ENCODE results near the gene ARVCF. TPM values are rescaled to one million over a fixed set of nuclear protein-coding genes. Genes with fewer than 3 reads are reported as not detected.

ARVCF gene
- total and polyA plus RNA-seq, 2 donors (not counting 3 experiments of a cell fraction or from before 2014, with no cell fraction given), result 81.3 to 105 TPM

GRCh38 chr22:19943082-19944026 lies 73.3 kb downstream of the ARVCF start:
- Histone ChIP-seq H2AFZ (ENCODE audit: low read depth, low read length) (no peak overlapping the region), H3K27ac (ENCODE audit: insufficient read depth, low read depth, low read length) (peak overlapping the region; percentile 77), H4K20me1 (replicated peaks; ENCODE audit: control insufficient read depth, extremely low read depth, insufficient read depth, low read length) (no peaks in the 10 kb centered on the region), H3K9ac (replicated peaks; ENCODE audit: extremely low read depth, insufficient read depth, low read length) (peak overlapping the region; percentile 88), H3K9me3 (replicated peaks; ENCODE audit: control insufficient read depth, insufficient read depth, low read length) (no peaks in the 10 kb centered on the region), H3K79me2 (ENCODE audit: control insufficient read depth, insufficient read depth, low read length) (peaks cover 60% of the 10 kb centered on the region), H3K9me1 (replicated peaks; ENCODE audit: control insufficient read depth, extremely low read depth, insufficient read depth, low read length) (no peaks in the 10 kb centered on the region), H3K4me3 (replicated peaks in 1 of 3; ENCODE audit: insufficient read depth in 1 of 3, low read depth in 1 of 3, low read length in 3 of 3) (peak overlapping the region in 2 of 3 experiments; percentile 45 to 86), H3K27me3 (ENCODE audit: control insufficient read depth in 2 of 2, insufficient read depth in 2 of 2, low read length in 2 of 2) (no peaks in the 10 kb centered on the region), H3K36me3 (ENCODE audit: control insufficient read depth in 2 of 2, extremely low read depth in 1 of 2, insufficient read depth in 2 of 2, low read length in 2 of 2) (no peaks in the 10 kb centered on the region), H3K4me1 (ENCODE audit: control insufficient read depth, extremely low read depth, insufficient read depth, low read length) (peaks cover 49% of the 10 kb centered on the region), H3K4me2 (ENCODE audit: insufficient read depth, low read length) (peak overlapping the region; percentile 89)
- DNase-seq (ENCODE audit: low read depth, low spot score) (peak; percentile 72), FAIRE-seq (peak; percentile 74)
- TSS peak; percentile 32 for BruUV-seq (replicated peaks)
- intact Hi-C loops (cut with micrococcal nuclease), result loop anchor here (1.0 kb wide), 1 partner anchor 51 kb away; no protein-coding TSS in a partner anchor
- POLR2A ChIA-PET, result interaction anchor here (2.6 kb wide), 1 partner anchor 11 kb away, joined by 7 read pairs; no protein-coding TSS in a partner anchor
- dilution Hi-C loops (cut with MboI; ENCODE audit: extremely low pct_ligation_motif_present, low sequenced_read_pairs), result no loop called here
- CTCF ChIA-PET, result interaction anchor here (1.1 to 2.6 kb wide), 7 partner anchors 10 to 219 kb away, joined by 3 to 15 read pairs (median 8); no protein-coding TSS in a partner anchor
- peak; percentile 25 for TF ChIP-seq POLR2AphosphoS5 (IDR thresholded peaks at IDR 0.05; ENCODE audit: insufficient read depth, low read depth, low read length)
- TF ChIP-seq FOS (IDR thresholded peaks at IDR 0.05; ENCODE audit: borderline replicate concordance, insufficient read depth, low read length), result no peak

Data from endothelial cell of umbilical vein (primary cell).